Measurements from ENCODE around the gene INTS7.

The INTS7 gene

DNA sequence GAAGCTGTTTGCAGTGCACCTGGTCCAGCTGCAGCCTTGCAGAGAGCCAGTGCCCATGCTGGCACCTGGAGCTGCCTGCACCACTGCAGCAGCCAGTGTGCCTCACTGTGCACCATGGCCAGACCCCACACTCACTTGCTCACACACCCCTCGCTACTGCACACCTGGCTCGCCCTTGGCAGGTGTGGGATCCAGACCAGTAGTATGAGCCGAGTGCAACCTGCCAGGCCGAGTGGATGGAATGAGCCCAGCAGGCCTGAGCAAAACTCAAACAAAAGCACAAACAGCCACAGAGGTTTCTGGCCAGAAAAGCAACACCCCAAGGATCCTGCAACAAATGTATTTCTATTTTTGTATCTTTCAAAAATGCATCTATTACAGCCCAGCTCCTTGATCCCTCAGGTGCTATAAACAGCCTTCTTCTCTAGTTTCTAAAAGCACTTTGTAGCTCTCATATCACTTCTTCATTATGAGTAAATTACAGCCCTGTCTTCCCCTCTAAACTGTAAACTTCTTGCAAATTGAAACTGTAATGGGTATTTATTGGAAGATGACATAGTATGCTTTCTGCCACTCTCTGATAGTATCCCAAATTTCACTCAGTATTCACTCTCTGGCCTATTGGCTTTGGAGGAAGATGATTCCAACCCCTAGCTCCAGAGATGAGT lies 132.6 kb downstream of the INTS7 start:
- DNase-seq: no peak

DNA sequence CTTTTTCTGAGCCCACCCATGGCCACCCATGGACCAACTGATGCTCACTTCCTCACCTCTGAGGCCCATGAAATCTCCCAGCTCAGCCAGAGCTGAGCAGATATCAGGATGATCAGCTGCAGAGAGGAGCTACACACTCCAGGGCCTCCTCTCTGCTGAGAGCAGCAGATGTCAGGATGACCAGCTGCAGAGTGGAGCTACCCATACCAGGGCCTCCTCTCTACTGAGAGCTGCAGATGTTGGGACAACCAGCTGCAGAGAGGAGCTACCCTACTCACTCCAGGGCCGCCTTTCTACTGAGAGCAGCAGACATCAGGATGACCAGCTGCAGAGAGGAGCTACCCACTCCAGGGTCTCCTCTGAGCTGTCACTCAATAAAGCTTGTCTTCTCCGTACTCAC lies 133.4 kb downstream of the INTS7 start:
- DNase-seq: no peak

DNA sequence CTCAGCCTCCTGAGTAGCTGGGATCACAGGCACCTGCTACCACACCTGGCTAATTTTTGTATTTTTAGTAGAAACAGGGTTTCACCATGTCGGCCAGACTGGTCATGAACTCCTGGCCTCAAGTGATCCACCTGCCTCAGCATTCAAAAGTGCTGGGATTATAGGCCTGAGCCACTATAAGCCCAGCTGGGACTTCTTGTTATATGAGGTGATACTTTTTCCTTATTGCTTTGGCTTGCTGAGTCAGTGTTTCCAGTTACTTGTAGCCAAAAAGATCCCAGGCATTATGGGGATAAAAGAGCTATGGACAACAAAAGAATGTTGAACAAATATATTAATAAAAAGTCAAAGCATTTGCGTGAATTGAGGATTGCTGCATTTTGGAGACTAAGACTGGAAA lies 134.9 kb downstream of the INTS7 start:
- no peak for DNase-seq

DNA sequence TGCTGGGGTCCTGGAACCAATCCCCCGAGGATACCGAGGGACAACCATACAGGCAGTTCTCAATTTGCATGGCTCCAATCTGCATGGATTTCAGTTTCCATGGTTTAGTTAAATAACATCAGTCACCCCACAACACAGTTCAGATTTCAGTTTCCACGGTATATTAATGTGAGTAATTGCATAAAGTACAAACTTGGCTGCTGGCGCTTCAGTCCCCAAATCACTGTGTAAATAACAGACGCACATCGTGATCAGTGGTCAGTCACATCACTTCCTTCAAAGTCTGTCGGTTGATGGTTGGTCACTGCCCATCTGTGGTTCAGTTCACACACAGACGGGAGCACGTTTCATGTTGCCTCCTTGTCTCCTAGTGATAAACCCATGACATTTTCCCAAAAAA lies 138.4 kb downstream of the INTS7 start:
- no peak for DNase-seq

DNA sequence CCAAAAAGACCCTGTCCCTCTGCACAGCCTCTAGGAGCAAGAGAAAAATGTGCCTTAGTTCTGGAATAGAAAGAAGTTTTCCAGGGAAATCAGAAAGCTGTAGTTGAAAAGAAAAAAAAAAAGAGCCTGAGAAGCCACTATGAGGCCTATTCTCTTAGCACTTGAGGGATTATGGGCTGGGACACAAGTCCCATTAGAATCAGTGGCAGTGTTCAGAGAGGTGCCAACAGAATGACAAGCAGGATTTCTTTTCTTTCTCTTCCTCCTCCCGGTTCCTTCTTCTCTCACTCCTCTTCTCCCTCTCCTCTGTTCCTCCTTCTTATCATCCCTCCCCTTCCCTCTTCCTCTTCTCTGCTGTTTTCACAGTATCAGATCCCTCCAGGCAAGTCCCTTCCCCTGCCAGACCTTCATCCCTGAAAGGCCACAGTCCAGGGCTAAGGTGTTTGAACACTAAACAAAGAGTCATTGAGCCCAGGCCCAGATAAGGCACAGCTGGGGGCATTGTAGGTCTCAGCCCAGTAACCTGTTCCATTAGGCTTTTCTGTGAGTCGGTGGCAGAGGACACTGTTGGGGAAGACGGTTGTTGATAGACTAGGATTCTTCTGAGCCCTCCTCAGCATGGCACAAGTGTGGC lies 140.1 kb downstream of the INTS7 start:
- DNase-seq: no peak

DNA sequence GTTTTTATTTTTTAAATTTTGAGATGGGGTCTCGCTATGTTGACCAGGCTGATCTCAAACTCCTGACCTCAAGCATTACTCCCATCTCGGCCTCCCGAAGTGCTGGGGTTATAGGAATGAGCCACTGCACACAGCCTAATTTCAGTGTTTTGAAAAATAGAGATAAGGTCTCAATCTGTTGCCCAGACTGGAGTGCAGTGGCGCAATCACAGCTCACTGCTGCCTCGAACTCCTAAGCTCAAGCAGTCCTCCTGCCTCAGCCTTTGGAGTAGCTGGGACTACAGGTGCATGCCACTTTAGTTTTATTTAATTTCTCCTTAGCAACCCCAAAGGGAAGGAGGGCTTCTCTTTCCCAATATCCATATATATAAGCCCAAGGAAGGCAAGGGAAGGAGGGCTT lies 141.0 kb downstream of the INTS7 start:
- DNase-seq: no peak

DNA sequence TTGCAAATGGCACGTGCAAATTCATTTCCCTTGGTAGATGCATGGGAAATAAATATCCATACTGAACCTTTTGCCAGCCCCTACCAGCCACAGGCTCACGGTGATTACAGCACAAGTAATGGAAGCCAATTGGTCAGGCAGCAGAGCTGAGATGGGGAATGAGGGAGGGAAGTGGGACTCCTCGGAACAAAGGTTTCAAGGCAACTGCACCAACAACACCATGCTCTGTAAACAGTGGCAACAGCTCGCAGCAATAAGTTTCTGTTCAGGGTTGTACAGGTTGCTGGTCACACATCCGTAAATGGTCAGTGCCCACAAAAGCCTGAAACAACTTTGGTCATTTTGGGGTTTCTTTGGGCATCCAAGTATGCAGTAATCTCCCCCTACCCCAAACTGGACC lies 142.1 kb downstream of the INTS7 start:
- no peak for DNase-seq

DNA sequence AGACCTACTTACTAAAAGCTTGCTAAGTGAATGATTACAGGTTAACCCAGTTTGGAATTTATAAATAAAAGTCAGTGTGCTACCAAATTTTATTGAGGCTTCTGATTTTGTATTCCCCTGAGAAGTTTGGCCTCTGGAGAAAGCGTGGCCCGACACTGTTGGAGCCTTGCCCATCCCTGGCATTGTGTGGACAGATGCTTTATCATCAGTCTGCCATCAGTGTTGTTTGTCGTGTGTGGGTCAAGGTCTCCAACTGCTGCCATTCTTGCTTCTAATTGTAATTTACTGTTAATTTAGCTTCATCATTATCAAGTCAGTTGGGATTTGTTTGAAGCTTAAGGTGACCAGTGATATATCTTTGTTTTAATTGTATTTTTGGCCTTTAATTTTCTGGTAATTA lies 142.8 kb downstream of the INTS7 start:
- no peak for DNase-seq

DNA sequence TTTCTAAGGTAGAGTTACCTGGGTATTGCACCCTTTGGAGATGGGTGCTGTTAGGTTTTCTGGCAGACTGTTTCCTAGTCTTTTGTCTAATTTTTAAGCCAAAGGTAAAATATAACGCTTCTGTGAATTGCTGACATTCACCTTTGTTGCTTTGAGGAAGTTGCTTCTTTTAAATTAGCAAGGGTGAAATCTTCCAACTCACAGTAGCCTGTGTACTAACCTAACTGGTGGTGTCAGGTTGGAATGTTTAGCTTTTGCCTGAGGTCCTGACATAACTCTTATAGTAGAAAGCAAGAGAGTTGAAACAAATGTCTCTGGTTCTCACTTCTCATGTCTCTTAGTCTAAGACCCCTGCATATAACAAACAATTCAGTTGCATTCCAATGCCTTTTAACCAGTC lies 143.6 kb downstream of the INTS7 start:
- no peak for DNase-seq
